CD4-positive, alpha-beta memory T cell (primary cell): ENCODE measurements around the gene SPATS2. TPM values are rescaled to one million over a fixed set of nuclear protein-coding genes. Genes with fewer than 3 reads are reported as not detected.

Source experiments
- CTCF ChIA-PET: fragments of 350-600 bp; sonication (Branson Sonifier 250); formaldehyde crosslinking; loops from one replicate; lab custom pipeline; 2021; ENCODE audit warnings: inconsistent platforms; ENCODE audit not compliant: partially characterized antibody; lab: Charles Lee
- POLR2A ChIA-PET: fragments of 350-600 bp; sonication (Branson Sonifier 250); formaldehyde crosslinking; loops from one replicate; lab custom pipeline; 2021; ENCODE audit not compliant: partially characterized antibody; lab: Charles Lee
- DNase-seq, 5 donors: peaks; one replicate each; pipeline versions ENCODE4 v3.0.0 to v3.0.0-alpha.2; 2020 to 2022; ENCODE audit warnings: mixed read lengths in 1 of 5
- H3K27ac ChIP-seq: one replicate; pipeline ENCODE4 v1.7.0; 2013; ENCODE audit warnings: low read depth, low read length
- H3K27me3 ChIP-seq: 2 replicates; pipeline ENCODE4 v1.7.0; 2013; ENCODE audit warnings: mild to moderate bottlenecking, low read length, moderate library complexity; ENCODE audit not compliant: insufficient read depth
- H3K36me3 ChIP-seq: 2 replicates; pipeline ENCODE4 v1.7.0; 2013; ENCODE audit warnings: mild to moderate bottlenecking, low read length, moderate library complexity; ENCODE audit not compliant: insufficient read depth
- H3K4me1 ChIP-seq: 2 replicates; pipeline ENCODE4 v1.7.0; 2013; ENCODE audit warnings: mild to moderate bottlenecking, low read length, moderate library complexity; ENCODE audit not compliant: insufficient read depth
- H3K4me3 ChIP-seq, 2 donors: one replicate each; pipeline ENCODE4 v1.7.0; 2013; ENCODE audit warnings: low read length in 2 of 2, mild to moderate bottlenecking in 1 of 2
- H3K9me3 ChIP-seq, 2 donors: one replicate each; pipeline ENCODE4 v1.7.0; 2013; ENCODE audit warnings: low read length in 2 of 2, control low read depth in 1 of 2; ENCODE audit not compliant: control insufficient read depth in 1 of 2
- H3K27ac Mint-ChIP-seq, 7 donors: one replicate each; pipeline ENCODE4 v1.8.0; 2020 to 2021; ENCODE audit warnings: mixed read lengths in 7 of 7, mild to moderate bottlenecking in 6 of 7, inconsistent platforms in 3 of 7, moderate library complexity in 3 of 7
- H3K27me3 Mint-ChIP-seq, 2 donors: one replicate each; pipeline ENCODE4 v1.8.0; 2020 to 2021; ENCODE audit warnings: mixed read lengths in 2 of 2
- H3K36me3 Mint-ChIP-seq, 2 donors: one replicate each; pipeline ENCODE4 v1.8.0; 2020 to 2021; ENCODE audit warnings: mixed read lengths in 2 of 2, inconsistent platforms in 1 of 2, mild to moderate bottlenecking in 1 of 2
- H3K4me1 Mint-ChIP-seq, 4 donors: one replicate each; pipeline ENCODE4 v1.8.0; 2020 to 2021; ENCODE audit warnings: mixed read lengths in 4 of 4, mild to moderate bottlenecking in 1 of 4
- H3K4me3 Mint-ChIP-seq, 8 donors: one replicate each; pipeline ENCODE4 v1.8.0; 2020 to 2021; ENCODE audit warnings: mixed read lengths in 8 of 8, mild to moderate bottlenecking in 7 of 8, moderate library complexity in 6 of 8, inconsistent platforms in 3 of 8
- H3K9me3 Mint-ChIP-seq, 8 donors: one replicate each; pipeline ENCODE4 v1.8.0; 2020 to 2021; ENCODE audit warnings: mixed read lengths in 8 of 8, mild to moderate bottlenecking in 5 of 8, inconsistent platforms in 3 of 8, moderate library complexity in 1 of 8
- intact Hi-C: fragments of 100-400 bp; cut with micrococcal nuclease; formaldehyde crosslinking; loops from one replicate; pipeline ENCODE4 v1.15.1; 2023
- polyA plus RNA-seq, 2 donors: library from polyadenylated mRNA; unstranded; fragments of 300-500 nt; fragmentation: Illumina TruSeq; gene quantifications; one replicate each; pipeline ENCODE4 v1.2.3, GENCODE V29; 2021
- total RNA-seq, 2 experiments: library from RNA; stranded (reverse); gene quantifications; one replicate each; pipeline ENCODE4 v1.2.3, GENCODE V29; 2021

The SPATS2 gene
- total and polyA plus RNA-seq, 4 experiments from 2014 or later, result 4.3 to 7.8 (median 5.0) TPM

DNA sequence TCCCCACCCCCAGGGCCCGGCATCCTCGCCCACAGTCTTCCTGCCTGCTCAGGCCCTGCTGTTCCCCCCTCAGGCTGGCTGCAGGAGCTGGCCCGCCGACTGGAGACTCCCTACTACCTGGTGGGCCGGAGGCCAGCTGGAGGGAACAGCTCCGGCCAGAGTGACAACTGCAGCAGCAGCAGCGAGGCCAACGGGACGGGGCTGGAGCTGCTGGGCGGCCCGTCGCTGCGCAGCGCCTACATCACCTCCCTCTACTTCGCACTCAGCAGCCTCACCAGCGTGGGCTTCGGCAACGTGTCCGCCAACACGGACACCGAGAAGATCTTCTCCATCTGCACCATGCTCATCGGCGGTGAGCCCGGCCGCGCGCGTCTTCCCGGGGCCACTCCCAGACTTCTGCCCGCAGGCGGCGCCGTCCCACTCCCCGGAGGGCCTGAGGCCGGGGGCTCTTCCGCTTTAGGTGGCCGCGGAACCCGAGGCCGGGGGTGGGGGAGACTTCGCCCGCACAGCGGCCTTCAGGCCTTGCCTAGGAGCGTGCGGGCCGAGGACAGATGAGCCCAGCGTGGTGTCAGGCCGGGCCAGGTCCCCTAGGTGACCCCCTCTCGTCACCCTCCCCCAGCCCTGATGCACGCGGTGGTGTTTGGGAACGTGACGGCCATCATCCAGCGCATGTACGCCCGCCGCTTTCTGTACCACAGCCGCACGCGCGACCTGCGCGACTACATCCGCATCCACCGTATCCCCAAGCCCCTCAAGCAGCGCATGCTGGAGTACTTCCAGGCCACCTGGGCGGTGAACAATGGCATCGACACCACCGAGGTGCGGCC lies 181.8 kb downstream of the SPATS2 start:
- no peaks in the 10 kb centered on the region for H3K9me3 ChIP-seq
- peak overlapping the region; percentile 7 for H3K27ac ChIP-seq
- peak overlapping the region in 1 of 2 donors; percentile 31 for H3K4me3 ChIP-seq
- no peaks in the 10 kb centered on the region for H3K36me3 ChIP-seq
- Mint-ChIP-seq H3K4me3 (peak overlapping the region in 7 of 8 donors; percentile 35 to 83 (median 71)), H3K4me1 (peaks cover 8 to 18% (median 13%) of the 10 kb centered on the region in 4 donors), H3K36me3 (no peaks in the 10 kb centered on the region), H3K9me3 (peaks cover 0 to 2% (median 0%) of the 10 kb centered on the region in 8 donors), H3K27ac (peak overlapping the region in 1 of 7 donors; percentile 15), H3K27me3 (peaks cover 10 to 23% of the 10 kb centered on the region in 2 donors)
- H3K27me3 ChIP-seq, result peaks cover 16% of the 10 kb centered on the region
- ChIA-PET CTCF (interaction anchor here (0.7 to 6.7 kb wide), 4 partner anchors 31 to 476 kb away, joined by 3 to 64 read pairs (median 4); partner anchors contain the start of gene DNAJC22), POLR2A (no interaction called here)
- peaks cover 8% of the 10 kb centered on the region for H3K4me1 ChIP-seq
- DNase-seq, result no peak
- intact Hi-C loops, result no loop called here

DNA sequence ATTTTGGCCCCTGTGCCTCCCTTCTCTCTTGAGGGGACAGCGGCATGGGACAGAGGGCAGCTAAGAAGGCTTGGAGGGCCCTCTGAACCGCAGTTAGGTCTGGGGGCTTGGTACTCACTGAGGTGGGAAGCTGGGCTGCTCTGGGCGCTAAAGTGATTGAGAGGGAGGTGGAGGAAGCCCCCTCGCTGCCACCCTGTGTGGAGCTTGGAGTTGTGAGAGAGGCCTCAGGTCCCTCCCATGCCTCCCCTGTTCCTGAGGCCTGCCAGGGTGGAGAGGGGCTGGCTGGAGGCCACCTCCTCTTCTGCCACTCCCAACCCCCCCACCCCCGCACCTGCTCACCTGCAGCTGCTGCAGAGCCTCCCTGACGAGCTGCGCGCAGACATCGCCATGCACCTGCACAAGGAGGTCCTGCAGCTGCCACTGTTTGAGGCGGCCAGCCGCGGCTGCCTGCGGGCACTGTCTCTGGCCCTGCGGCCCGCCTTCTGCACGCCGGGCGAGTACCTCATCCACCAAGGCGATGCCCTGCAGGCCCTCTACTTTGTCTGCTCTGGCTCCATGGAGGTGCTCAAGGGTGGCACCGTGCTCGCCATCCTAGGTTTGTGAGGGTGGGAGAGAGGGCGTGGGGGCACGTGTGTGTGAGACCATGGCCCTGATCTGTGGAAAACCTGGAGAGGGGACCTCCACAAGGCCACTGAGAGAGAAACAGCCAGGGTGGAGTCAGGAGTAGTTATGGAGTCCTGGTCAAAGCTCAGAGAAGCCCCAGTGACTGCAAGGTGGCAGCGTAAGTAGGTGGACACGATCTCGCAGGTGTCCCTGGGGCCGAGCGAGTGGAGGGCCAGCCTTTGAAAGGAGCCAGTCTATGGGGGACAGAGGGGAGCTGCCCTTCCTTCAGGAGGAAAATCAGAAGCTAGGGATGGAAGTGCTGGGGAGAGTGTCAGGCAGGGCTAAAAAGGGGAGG lies 182.8 kb downstream of the SPATS2 start:
- Histone ChIP-seq H3K27me3 (peaks cover 16% of the 10 kb centered on the region), H3K27ac (no peak overlapping the region), H3K4me1 (peaks cover 8% of the 10 kb centered on the region), H3K9me3 (no peaks in the 10 kb centered on the region), H3K36me3 (no peaks in the 10 kb centered on the region), H3K4me3 (no peak overlapping the region)
- Mint-ChIP-seq H3K4me3 (no peak overlapping the region), H3K36me3 (no peaks in the 10 kb centered on the region), H3K9me3 (peaks cover 0 to 2% (median 0%) of the 10 kb centered on the region in 8 donors), H3K27me3 (peaks cover 10 to 23% of the 10 kb centered on the region in 2 donors), H3K4me1 (peaks cover 7 to 12% (median 10%) of the 10 kb centered on the region in 4 donors), H3K27ac (peak overlapping the region in 1 of 7 donors; percentile 72)
- intact Hi-C loops, result no loop called here
- POLR2A ChIA-PET, result interaction anchor here (0.6 to 1.5 kb wide), 5 partner anchors 11 to 361 kb away, joined by 3 to 4 read pairs (median 3); partner anchors contain the start of genes KCNH3, PRPF40B and TUBA1A
- CTCF ChIA-PET, result interaction anchor here (0.6 to 6.7 kb wide), 7 partner anchors 11 to 203 kb away, joined by 3 to 64 read pairs (median 3); partner anchors contain the start of gene DNAJC22
- DNase-seq, result no peak

- intact Hi-C loops, result no loop called here
- H3K9me3 Mint-ChIP-seq, result peaks cover 0 to 2% (median 0%) of the 10 kb centered on the region in 8 donors
- H3K27me3 ChIP-seq, result peaks cover 16% of the 10 kb centered on the region
- H3K9me3 ChIP-seq, result no peaks in the 10 kb centered on the region
- POLR2A ChIA-PET, result interaction anchor here (0.8 to 1.5 kb wide), 4 partner anchors 12 to 72 kb away, joined by 3 to 4 read pairs (median 3); partner anchors contain the start of genes KCNH3 and PRPF40B
- no peak for DNase-seq
- peaks cover 10 to 23% of the 10 kb centered on the region in 2 donors for H3K27me3 Mint-ChIP-seq
- peak overlapping the region in 1 of 7 donors; percentile 42 for H3K27ac Mint-ChIP-seq
- H3K4me1 ChIP-seq, result peaks cover 8% of the 10 kb centered on the region
- no peaks in the 10 kb centered on the region for H3K36me3 Mint-ChIP-seq
- H3K36me3 ChIP-seq, result no peaks in the 10 kb centered on the region
- no peak overlapping the region for H3K4me3 ChIP-seq
- H3K27ac ChIP-seq, result no peak overlapping the region
- H3K4me3 Mint-ChIP-seq, result no peak overlapping the region
- CTCF ChIA-PET, result interaction anchor here (0.6 to 6.7 kb wide), 6 partner anchors 10 to 192 kb away, joined by 3 to 64 read pairs (median 3); no protein-coding TSS in a partner anchor
- peaks cover 6 to 11% (median 10%) of the 10 kb centered on the region in 4 donors for H3K4me1 Mint-ChIP-seq
These were observed 183.5 kb downstream of the SPATS2 start for GRCh38 chr12:49550693-49551252.

GRCh38 chr12:49552014-49552413 lies 184.8 kb downstream of the SPATS2 start:
- Mint-ChIP-seq H3K4me1 (peaks cover 6 to 11% (median 10%) of the 10 kb centered on the region in 4 donors), H3K9me3 (peaks cover 0 to 2% (median 0%) of the 10 kb centered on the region in 8 donors), H3K27ac (no peak overlapping the region), H3K27me3 (peaks cover 10 to 22% of the 10 kb centered on the region in 2 donors), H3K36me3 (peaks cover 3 to 11% of the 10 kb centered on the region in 2 donors), H3K4me3 (no peak overlapping the region)
- Histone ChIP-seq H3K27ac (no peak overlapping the region), H3K4me1 (peaks cover 8% of the 10 kb centered on the region), H3K9me3 (no peaks in the 10 kb centered on the region), H3K27me3 (peaks cover 16% of the 10 kb centered on the region), H3K4me3 (no peak overlapping the region), H3K36me3 (no peaks in the 10 kb centered on the region)
- no peak for DNase-seq
- ChIA-PET CTCF (interaction anchor here (0.7 to 6.7 kb wide), 10 partner anchors 9 to 220 kb away, joined by 3 to 64 read pairs (median 4); no protein-coding TSS in a partner anchor), POLR2A (no interaction called here)
- intact Hi-C loops, result no loop called here

DNA sequence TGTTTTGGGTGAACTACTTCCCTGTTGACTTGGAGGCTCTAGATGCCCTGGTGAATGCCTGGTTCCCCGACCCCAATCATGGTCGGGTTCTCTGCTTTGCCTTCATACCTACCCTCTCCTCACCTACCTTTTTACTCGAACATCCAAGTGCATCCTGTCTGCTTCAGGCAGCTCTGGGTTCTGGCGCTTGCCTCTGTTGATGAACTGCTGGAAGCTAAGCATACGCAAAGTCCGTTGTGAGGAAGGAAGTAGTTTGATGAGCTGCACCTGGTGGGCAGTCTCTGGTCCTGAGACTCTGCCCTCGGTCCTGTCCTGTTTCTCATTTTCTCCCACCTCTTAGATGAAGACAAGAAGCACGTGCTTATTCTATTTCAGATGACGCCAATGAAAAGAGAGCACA lies 185.2 kb downstream of the SPATS2 start:
- POLR2A ChIA-PET, result interaction anchor here (0.8 to 2.9 kb wide), 5 partner anchors 10 to 70 kb away, joined by 3 to 10 read pairs (median 4); partner anchors contain the start of genes KCNH3 and PRPF40B
- no peak for DNase-seq
- Mint-ChIP-seq H3K4me1 (peaks cover 6 to 11% (median 10%) of the 10 kb centered on the region in 4 donors), H3K4me3 (no peak overlapping the region), H3K27ac (peak overlapping the region in 2 of 7 donors; percentile 37 to 49), H3K9me3 (peaks cover 0 to 1% (median 0%) of the 10 kb centered on the region in 8 donors), H3K27me3 (peaks cover 9 to 18% of the 10 kb centered on the region in 2 donors), H3K36me3 (peaks cover 3 to 11% of the 10 kb centered on the region in 2 donors)
- Histone ChIP-seq H3K4me3 (no peak overlapping the region), H3K27me3 (peaks cover 15% of the 10 kb centered on the region), H3K9me3 (no peaks in the 10 kb centered on the region), H3K36me3 (no peaks in the 10 kb centered on the region), H3K4me1 (peaks cover 8% of the 10 kb centered on the region), H3K27ac (no peak overlapping the region)
- CTCF ChIA-PET, result interaction anchor here (0.8 to 6.7 kb wide), 14 partner anchors 9 to 221 kb away, joined by 3 to 64 read pairs (median 4); partner anchors contain the start of gene PRPF40B
- intact Hi-C loops, result no loop called here

DNA sequence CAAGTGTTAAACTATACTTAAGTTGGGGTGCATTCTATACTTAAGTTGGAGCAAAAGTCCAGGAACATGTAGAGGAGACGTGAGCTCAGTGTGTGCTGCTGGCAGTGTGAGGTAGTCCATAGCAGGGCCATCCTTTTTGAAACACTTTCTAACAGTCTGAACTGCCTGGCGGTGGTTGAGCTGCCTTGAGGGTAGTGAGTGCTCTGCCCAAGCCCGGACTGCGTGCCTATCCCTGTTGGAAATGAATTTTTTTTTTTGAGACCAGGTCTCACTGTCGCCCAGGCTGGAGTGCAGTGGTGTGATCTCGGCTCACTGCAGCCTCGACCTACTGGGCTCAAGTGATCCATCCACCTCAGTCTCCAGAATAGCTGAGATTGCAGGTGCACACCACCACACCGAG lies 185.6 kb downstream of the SPATS2 start:
- peak overlapping the region in 2 of 7 donors; percentile 3 to 49 for H3K27ac Mint-ChIP-seq
- H3K4me1 Mint-ChIP-seq, result peaks cover 6 to 11% (median 10%) of the 10 kb centered on the region in 4 donors
- Histone ChIP-seq H3K27ac (no peak overlapping the region), H3K36me3 (no peaks in the 10 kb centered on the region), H3K4me1 (peaks cover 8% of the 10 kb centered on the region), H3K4me3 (no peak overlapping the region), H3K9me3 (no peaks in the 10 kb centered on the region), H3K27me3 (peaks cover 10% of the 10 kb centered on the region)
- H3K4me3 Mint-ChIP-seq, result no peak overlapping the region
- H3K36me3 Mint-ChIP-seq, result peaks cover 3 to 11% of the 10 kb centered on the region in 2 donors
- CTCF ChIA-PET, result interaction anchor here (0.9 to 6.7 kb wide), 18 partner anchors 9 to 195 kb away, joined by 3 to 64 read pairs (median 6); partner anchors contain the start of gene PRPF40B
- intact Hi-C loops, result loop anchor here (1.0 kb wide), 4 partner anchors 15 to 154 kb away; partner anchors contain the start of genes FMNL3, MCRS1 and PRPF40B
- H3K27me3 Mint-ChIP-seq, result peaks cover 8 to 17% of the 10 kb centered on the region in 2 donors
- POLR2A ChIA-PET, result interaction anchor here (0.8 to 2.9 kb wide), 6 partner anchors 10 to 186 kb away, joined by 3 to 10 read pairs (median 5); partner anchors contain the start of genes KCNH3, PRPF40B and SPATS2
- no peaks in the 10 kb centered on the region for H3K9me3 Mint-ChIP-seq
- DNase-seq, result no peak
